ENCODE measurements around the gene TMEM168. TPM values are rescaled to one million over a fixed set of nuclear protein-coding genes. Genes with fewer than 3 reads are reported as not detected.

TMEM168 gene
- total and polyA plus RNA-seq, 4 donors: 7.8 to 58.2 (median 19.7) TPM

DNA sequence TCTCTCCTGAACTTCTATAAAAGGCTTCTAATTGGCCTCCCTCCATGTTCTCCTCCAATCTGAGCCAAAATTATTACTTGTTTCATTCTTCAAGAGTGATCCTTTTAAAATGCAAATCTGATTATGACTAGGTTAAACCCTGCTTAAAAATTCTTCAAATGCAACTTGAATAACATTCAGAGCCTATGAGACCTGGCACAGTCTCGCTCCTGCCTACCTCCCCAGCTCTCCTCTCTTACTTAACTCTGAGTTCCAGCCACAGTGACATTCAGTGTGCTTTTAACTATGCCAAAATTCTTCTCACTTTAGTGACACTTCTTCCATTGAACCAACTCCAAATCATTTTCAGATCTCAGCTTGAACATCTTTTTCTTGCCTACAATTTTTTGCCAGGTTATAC lies 68.8 kb downstream of the TMEM168 start:
- no peak for TF ChIP-seq CTCF (IDR thresholded peaks at IDR 0.05; ENCODE audit: control extremely low read depth, extremely low read depth)

GRCh38 chr7:112715525-112715924 lies 74.7 kb downstream of the TMEM168 start:
- no peaks in the 10 kb centered on the region for H3K27me3 ChIP-seq (ENCODE audit: control insufficient read depth in 3 of 3, insufficient read depth in 3 of 3, low read length in 2 of 3)
- WGBS, 2 donors: 73 to 85% methylated on average over 4 of the region's 4 CpGs
- ATAC-seq (ENCODE audit: insufficient read depth, low FRiP score) (no peak), DNase-seq (no peak)
- H3K36me3 ChIP-seq (ENCODE audit: control insufficient read depth in 4 of 4, insufficient read depth in 4 of 4, low read length in 4 of 4): no peaks in the 10 kb centered on the region
- H3K4me3 ChIP-seq: no peak overlapping the region
- H3K9me3 ChIP-seq (ENCODE audit: control insufficient read depth in 4 of 4, insufficient read depth in 3 of 4, low read length in 3 of 4): no peaks in the 10 kb centered on the region
- H3K9ac ChIP-seq (ENCODE audit: insufficient read depth in 1 of 2, low read length in 2 of 2): no peak overlapping the region
- H3K4me1 ChIP-seq (ENCODE audit: control insufficient read depth in 5 of 5, insufficient read depth in 5 of 5, low read length in 5 of 5): no peaks in the 10 kb centered on the region
- H3K27ac ChIP-seq (ENCODE audit: low read depth in 1 of 2, low read length in 1 of 2): no peak overlapping the region
- TF ChIP-seq CTCF (IDR thresholded peaks at IDR 0.05; ENCODE audit: control extremely low read depth, extremely low read depth): no peak

More for the DNA sequence above, 68.8 kb downstream of the TMEM168 start:
- Histone ChIP-seq H3K9me3 (ENCODE audit: control insufficient read depth in 4 of 4, insufficient read depth in 3 of 4, low read length in 3 of 4) (no peaks in the 10 kb centered on the region), H3K9ac (ENCODE audit: insufficient read depth in 1 of 2, low read length in 2 of 2) (no peak overlapping the region), H3K36me3 (ENCODE audit: control insufficient read depth in 4 of 4, insufficient read depth in 4 of 4, low read length in 4 of 4) (no peaks in the 10 kb centered on the region), H3K4me1 (ENCODE audit: control insufficient read depth in 5 of 5, insufficient read depth in 5 of 5, low read length in 5 of 5) (no peaks in the 10 kb centered on the region), H3K27ac (ENCODE audit: low read depth in 1 of 2, low read length in 1 of 2) (no peak overlapping the region), H3K27me3 (ENCODE audit: control insufficient read depth in 3 of 3, insufficient read depth in 3 of 3, low read length in 2 of 3) (no peaks in the 10 kb centered on the region), H3K4me3 (no peak overlapping the region)
- no peak for DNase-seq
- WGBS, 2 donors: 68 to 75% methylated on average over 1 of the region's 1 CpG
- ATAC-seq (ENCODE audit: insufficient read depth, low FRiP score): no peak

DNA sequence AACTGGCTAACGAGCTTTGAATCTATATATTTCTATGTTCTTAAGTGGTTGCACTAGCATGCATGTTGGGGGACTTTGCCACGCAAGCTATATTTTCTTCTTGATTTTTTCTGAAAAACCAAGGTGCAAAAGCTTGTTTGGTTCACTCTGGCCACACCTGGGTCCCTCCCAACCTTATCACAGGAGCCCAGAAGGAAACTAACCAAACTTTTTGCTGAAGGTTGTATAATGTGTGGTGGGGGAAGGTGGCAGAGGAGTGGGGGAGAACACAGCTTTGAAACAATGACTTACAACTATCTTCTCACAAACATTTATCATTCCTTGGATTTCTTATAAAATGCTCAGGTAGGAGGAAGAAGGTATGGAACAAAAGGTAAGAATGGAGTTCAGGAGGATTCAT lies 75.3 kb downstream of the TMEM168 start:
- H3K9me3 ChIP-seq (ENCODE audit: control insufficient read depth in 4 of 4, insufficient read depth in 3 of 4, low read length in 3 of 4): no peaks in the 10 kb centered on the region
- H3K4me1 ChIP-seq (ENCODE audit: control insufficient read depth in 5 of 5, insufficient read depth in 5 of 5, low read length in 5 of 5): no peaks in the 10 kb centered on the region
- WGBS, 2 donors: 87 to 93% methylated on average over 2 of the region's 2 CpGs
- DNase-seq (no peak), ATAC-seq (ENCODE audit: insufficient read depth, low FRiP score) (no peak)
- no peak overlapping the region for H3K9ac ChIP-seq (ENCODE audit: insufficient read depth in 1 of 2, low read length in 2 of 2)
- no peak for TF ChIP-seq CTCF (IDR thresholded peaks at IDR 0.05; ENCODE audit: control extremely low read depth, extremely low read depth)
- H3K27ac ChIP-seq (ENCODE audit: low read depth in 1 of 2, low read length in 1 of 2): no peak overlapping the region
- no peaks in the 10 kb centered on the region for H3K27me3 ChIP-seq (ENCODE audit: control insufficient read depth in 3 of 3, insufficient read depth in 3 of 3, low read length in 2 of 3)
- H3K36me3 ChIP-seq (ENCODE audit: control insufficient read depth in 4 of 4, insufficient read depth in 4 of 4, low read length in 4 of 4): no peaks in the 10 kb centered on the region
- H3K4me3 ChIP-seq: no peak overlapping the region

Measured in lung (tissue), 12 donors.